ENCODE measurements around the gene ARSB. TPM values are rescaled to one million over a fixed set of nuclear protein-coding genes. Genes with fewer than 3 reads are reported as not detected.
A peak's percentile ranks its signal among the peaks of the same experiment; 100 is the strongest.

ARSB gene
- total and polyA plus RNA-seq, 9 of the 15 experiments (the other 6 are each of a cell fraction or from before 2014, with no cell fraction given): 0.52 to 4.6 (median 2.4) TPM

GRCh38 chr5:78783434-78784130 lies 201.5 kb downstream of the ARSB start:
- H3K4me2 ChIP-seq (ENCODE audit: insufficient read depth, low read length): no peak overlapping the region
- H3K4me1 ChIP-seq (replicated peaks in 1 of 2; ENCODE audit: control insufficient read depth in 2 of 2, insufficient read depth in 2 of 2, low read length in 2 of 2): peaks cover 11 to 13% of the 10 kb centered on the region in 2 experiments; a peak in 4 of 5 replicates
- H3K27me3 ChIP-seq (ENCODE audit: control insufficient read depth in 2 of 2, insufficient read depth in 2 of 2, low read length in 2 of 2): no peaks in the 10 kb centered on the region
- intact Hi-C loops (cut with micrococcal nuclease): no loop called here
- 0 out of 2 replicates have a peak overlapping the region, but pooled peaks have one; percentile 5 for H2AFZ ChIP-seq (ENCODE audit: low read depth, low read length)
- H3K9me1 ChIP-seq (ENCODE audit: control insufficient read depth, insufficient read depth, low read length): no peaks in the 10 kb centered on the region
- ChIA-PET POLR2A (no interaction called here), CTCF (ENCODE audit: low intra/inter-chr PET ratio) (no interaction called here)
- ATAC-seq (no peak), FAIRE-seq (no peak), DNase-seq (ENCODE audit: extremely low read depth in 1 of 4, low spot score in 3 of 4) (no peak)
- in situ Hi-C loops (cut with MboI): no loop called here
- H3K9me3 ChIP-seq (replicated peaks; ENCODE audit: control insufficient read depth, insufficient read depth, low read depth, low read length): no peaks in the 10 kb centered on the region
- H4K20me1 ChIP-seq (replicated peaks; ENCODE audit: control insufficient read depth, insufficient read depth, low read length): no peaks in the 10 kb centered on the region
- BruUV-seq (replicated peaks): no TSS peak
- no peak overlapping the region for H3K27ac ChIP-seq (ENCODE audit: extremely low read depth, low read depth, low read length)
- no peaks in the 10 kb centered on the region for H3K79me2 ChIP-seq (ENCODE audit: control insufficient read depth, insufficient read depth, low read length)
- H3K36me3 ChIP-seq (ENCODE audit: control insufficient read depth, insufficient read depth, low read length): no peaks in the 10 kb centered on the region
- H3K4me3 ChIP-seq: no peak overlapping the region
- H3K9ac ChIP-seq (ENCODE audit: insufficient read depth in 1 of 2, low read depth in 2 of 2, low read length in 2 of 2): no peak overlapping the region
- 56% methylated on average over 2 of the region's 2 CpGs for WGBS (ENCODE audit: insufficient coverage, low coverage, missing lambda C conversion rate)
- TF ChIP-seq TBL1XR1 (IDR thresholded peaks at IDR 0.05; ENCODE audit: low read length in 2 of 2) (no peak), EWSR1 (IDR thresholded peaks at IDR 0.05; ENCODE audit: borderline replicate concordance, low read depth, partially characterized antibody) (no peak), GATAD2B (IDR thresholded peaks at IDR 0.05; ENCODE audit: borderline replicate concordance) (no peak), SMARCB1 (IDR thresholded peaks at IDR 0.05; ENCODE audit: insufficient read length, low read depth) (no peak), E2F3 (CRISPR knock-in tag; IDR thresholded peaks at IDR 0.05) (no peak), ZNF124 (CRISPR knock-in tag; IDR thresholded peaks at IDR 0.05) (no peak), ZBTB8A (IDR thresholded peaks at IDR 0.05; ENCODE audit: partially characterized antibody) (no peak), TCF7 (IDR thresholded peaks at IDR 0.05; ENCODE audit: borderline replicate concordance) (no peak), ZC3H4 (CRISPR knock-in tag; IDR thresholded peaks at IDR 0.05; ENCODE audit: borderline replicate concordance) (no peak), RBM22 (IDR thresholded peaks at IDR 0.05; ENCODE audit: low read depth, low read length, poor library complexity, severe bottlenecking) (no peak), E2F4 (CRISPR knock-in tag; IDR thresholded peaks at IDR 0.05; ENCODE audit: low read depth) (no peak), RHOXF2B (CRISPR knock-in tag; conservative IDR thresholded peaks at IDR 0.05) (no peak), ZNF668 (CRISPR knock-in tag; IDR thresholded peaks at IDR 0.05) (no peak), HMG20B (CRISPR knock-in tag; IDR thresholded peaks at IDR 0.05) (no peak)
- TF ChIP-seq, protein P1, sequence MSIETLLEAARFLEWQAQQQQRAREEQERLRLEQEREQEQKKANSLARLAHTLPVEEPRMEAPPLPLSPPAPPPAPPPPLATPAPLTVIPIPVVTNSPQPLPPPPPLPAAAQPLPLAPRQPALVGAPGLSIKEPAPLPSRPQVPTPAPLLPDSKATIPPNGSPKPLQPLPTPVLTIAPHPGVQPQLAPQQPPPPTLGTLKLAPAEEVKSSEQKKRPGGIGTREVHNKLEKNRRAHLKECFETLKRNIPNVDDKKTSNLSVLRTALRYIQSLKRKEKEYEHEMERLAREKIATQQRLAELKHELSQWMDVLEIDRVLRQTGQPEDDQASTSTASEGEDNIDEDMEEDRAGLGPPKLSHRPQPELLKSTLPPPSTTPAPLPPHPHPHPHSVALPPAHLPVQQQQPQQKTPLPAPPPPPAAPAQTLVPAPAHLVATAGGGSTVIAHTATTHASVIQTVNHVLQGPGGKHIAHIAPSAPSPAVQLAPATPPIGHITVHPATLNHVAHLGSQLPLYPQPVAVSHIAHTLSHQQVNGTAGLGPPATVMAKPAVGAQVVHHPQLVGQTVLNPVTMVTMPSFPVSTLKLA (conservative IDR thresholded peaks at IDR 0.05): no peak
- TF ChIP-seq, protein P2, sequence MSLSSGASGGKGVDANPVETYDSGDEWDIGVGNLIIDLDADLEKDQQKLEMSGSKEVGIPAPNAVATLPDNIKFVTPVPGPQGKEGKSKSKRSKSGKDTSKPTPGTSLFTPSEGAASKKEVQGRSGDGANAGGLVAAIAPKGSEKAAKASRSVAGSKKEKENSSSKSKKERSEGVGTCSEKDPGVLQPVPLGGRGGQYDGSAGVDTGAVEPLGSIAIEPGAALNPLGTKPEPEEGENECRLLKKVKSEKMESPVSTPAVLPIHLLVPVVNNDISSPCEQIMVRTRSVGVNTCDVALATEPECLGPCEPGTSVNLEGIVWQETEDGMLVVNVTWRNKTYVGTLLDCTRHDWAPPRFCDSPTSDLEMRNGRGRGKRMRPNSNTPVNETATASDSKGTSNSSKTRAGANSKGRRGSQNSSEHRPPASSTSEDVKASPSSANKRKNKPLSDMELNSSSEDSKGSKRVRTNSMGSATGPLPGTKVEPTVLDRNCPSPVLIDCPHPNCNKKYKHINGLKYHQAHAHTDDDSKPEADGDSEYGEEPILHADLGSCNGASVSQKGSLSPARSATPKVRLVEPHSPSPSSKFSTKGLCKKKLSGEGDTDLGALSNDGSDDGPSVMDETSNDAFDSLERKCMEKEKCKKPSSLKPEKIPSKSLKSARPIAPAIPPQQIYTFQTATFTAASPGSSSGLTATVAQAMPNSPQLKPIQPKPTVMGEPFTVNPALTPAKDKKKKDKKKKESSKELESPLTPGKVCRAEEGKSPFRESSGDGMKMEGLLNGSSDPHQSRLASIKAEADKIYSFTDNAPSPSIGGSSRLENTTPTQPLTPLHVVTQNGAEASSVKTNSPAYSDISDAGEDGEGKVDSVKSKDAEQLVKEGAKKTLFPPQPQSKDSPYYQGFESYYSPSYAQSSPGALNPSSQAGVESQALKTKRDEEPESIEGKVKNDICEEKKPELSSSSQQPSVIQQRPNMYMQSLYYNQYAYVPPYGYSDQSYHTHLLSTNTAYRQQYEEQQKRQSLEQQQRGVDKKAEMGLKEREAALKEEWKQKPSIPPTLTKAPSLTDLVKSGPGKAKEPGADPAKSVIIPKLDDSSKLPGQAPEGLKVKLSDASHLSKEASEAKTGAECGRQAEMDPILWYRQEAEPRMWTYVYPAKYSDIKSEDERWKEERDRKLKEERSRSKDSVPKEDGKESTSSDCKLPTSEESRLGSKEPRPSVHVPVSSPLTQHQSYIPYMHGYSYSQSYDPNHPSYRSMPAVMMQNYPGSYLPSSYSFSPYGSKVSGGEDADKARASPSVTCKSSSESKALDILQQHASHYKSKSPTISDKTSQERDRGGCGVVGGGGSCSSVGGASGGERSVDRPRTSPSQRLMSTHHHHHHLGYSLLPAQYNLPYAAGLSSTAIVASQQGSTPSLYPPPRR (CRISPR knock-in tag; IDR thresholded peaks at IDR 0.05; ENCODE audit: borderline replicate concordance): no peak

All from K562 (cell line).